SK-N-SH (cell line): Measurements from ENCODE around the gene DPY19L1. TPM values are rescaled to one million over a fixed set of nuclear protein-coding genes. Genes with fewer than 3 reads are reported as not detected.

Experiments
- CTCF ChIA-PET: fragments of 300-600, 350-600 bp; formaldehyde crosslinking; extraction: SDS; loops from one replicate; lab custom pipeline; 2021; lab: Yijun Ruan, JAX
- POLR2A ChIA-PET: fragments of 350-600 bp; sonication (Branson Sonifier 250); formaldehyde crosslinking; extraction: SDS; loops from one replicate; lab custom pipeline; 2020; ENCODE audit warnings: antibody characterized with exemption, inconsistent platforms; lab: Yijun Ruan, JAX
- DNase-seq: peaks from one replicate; pipeline ENCODE4 v3.0.0; 2012
- H2AFZ ChIP-seq: fragments of 200-600 bp; sonication (generic); 2 replicates; pipeline ENCODE4 v1.8.1; 2016; ENCODE audit warnings: antibody characterized with exemption, mild to moderate bottlenecking, low read depth
- H3F3A ChIP-seq: fragments of 200-600 bp; sonication (generic); replicated peaks from 2 replicates; pipeline ENCODE3; 2016; ENCODE audit warnings: antibody characterized with exemption, mild to moderate bottlenecking; ENCODE audit not compliant: insufficient read depth
- H3K27ac ChIP-seq, 2 experiments: fragments of 200-500 bp in 1 of 2; fragments of 200-600 bp in 1 of 2; sonication (Bioruptor generic) in 1 of 2; sonication (generic), shearing (Covaris generic) in 1 of 2; 2 replicates each; pipeline versions ENCODE4 v1.5.1 to v1.6.1; 2014 to 2016; ENCODE audit warnings: low read depth in 2 of 2, inconsistent platforms in 1 of 2, low read length in 1 of 2, mild to moderate bottlenecking in 1 of 2, mixed read lengths in 1 of 2
- H3K27me3 ChIP-seq: fragments of 200-600 bp; sonication (generic), shearing (Covaris generic); 2 replicates; pipeline ENCODE4 v1.6.1; 2016; ENCODE audit warnings: mixed run types; ENCODE audit not compliant: insufficient read depth
- H3K36me3 ChIP-seq, 2 experiments: fragments of 200-500 bp in 1 of 2; fragments of 200-600 bp in 1 of 2; sonication (Bioruptor generic) in 1 of 2; sonication (generic) in 1 of 2; replicated peaks in 1 of 2; 2 replicates each; pipeline versions ENCODE3 to v1.5.1; 2014 to 2016; ENCODE audit warnings: low read length in 1 of 2, mild to moderate bottlenecking in 1 of 2; ENCODE audit not compliant: insufficient read depth in 2 of 2, control insufficient read depth in 1 of 2
- H3K4me1 ChIP-seq, 2 experiments: fragments of 200-500 bp in 1 of 2; fragments of 200-600 bp in 1 of 2; sonication (Bioruptor generic) in 1 of 2; sonication (generic), shearing (Covaris generic) in 1 of 2; 2 replicates each; pipeline versions ENCODE4 v1.5.1 to v1.6.1; 2014 to 2016; ENCODE audit warnings: low read depth in 1 of 2, low read length in 1 of 2, mixed run types in 1 of 2; ENCODE audit not compliant: insufficient read depth in 2 of 2, control insufficient read depth in 1 of 2
- H3K4me2 ChIP-seq: fragments of 200-600 bp; sonication (generic), shearing (Covaris generic); 2 replicates; pipeline ENCODE4 v1.6.1; 2017; ENCODE audit warnings: mixed run types
- H3K4me3 ChIP-seq, 2 experiments: fragments of 200-500 bp in 1 of 2; fragments of 200-600 bp in 1 of 2; sonication (Bioruptor generic) in 1 of 2; sonication (generic), shearing (Covaris generic) in 1 of 2; 2 replicates each; pipeline versions ENCODE4 v1.5.1 to v1.8.1; 2014 to 2016; ENCODE audit warnings: low read depth in 2 of 2, inconsistent platforms in 1 of 2, low read length in 1 of 2, mild to moderate bottlenecking in 1 of 2, mixed read lengths in 1 of 2, moderate library complexity in 1 of 2
- H3K79me2 ChIP-seq: fragments of 200-600 bp; sonication (generic); 2 replicates; pipeline ENCODE4 v1.8.1; 2017; ENCODE audit warnings: mild to moderate bottlenecking; ENCODE audit not compliant: insufficient read depth
- H3K9ac ChIP-seq: fragments of 200-600 bp; sonication (generic); 2 replicates; pipeline ENCODE4 v1.6.1; 2017; ENCODE audit warnings: mixed run types
- H3K9me2 ChIP-seq: fragments of 200-600 bp; sonication (generic); 2 replicates; pipeline ENCODE4 v1.6.1; 2017; ENCODE audit warnings: mixed run types
- H3K9me3 ChIP-seq: fragments of 200-600 bp; sonication (generic); 2 replicates; pipeline ENCODE4 v1.6.1; 2017; ENCODE audit warnings: mixed run types, mild to moderate bottlenecking, moderate library complexity
- H4K20me1 ChIP-seq: fragments of 200-600 bp; sonication (generic); 2 replicates; pipeline ENCODE4 v1.6.1; 2017; ENCODE audit warnings: mild to moderate bottlenecking, mixed run types; ENCODE audit not compliant: insufficient read depth
- CHD2 ChIP-seq: fragments of 150-350 bp; IDR thresholded peaks from 2 replicates; pipeline ENCODE4 v1.6.1; 2018; ENCODE audit warnings: low read length; ENCODE audit not compliant: partially characterized antibody
- CTCF ChIP-seq: fragments of 200-600 bp; sonication (generic); IDR thresholded peaks from 2 replicates; pipeline ENCODE4 v1.6.1; 2017; ENCODE audit warnings: antibody characterized with exemption, mild to moderate bottlenecking, moderate library complexity
- FOSL2 ChIP-seq: IDR thresholded peaks from 2 replicates; pipeline ENCODE4 v1.4.0; 2012; ENCODE audit warnings: low read depth, mild to moderate bottlenecking, moderate library complexity, borderline replicate concordance
- FOXJ3 ChIP-seq: sonication (generic); formaldehyde crosslinking; IDR thresholded peaks from 2 replicates; pipeline ENCODE4 v1.5.1; 2020; ENCODE audit warnings: mild to moderate bottlenecking, missing genetic modification reagents
- GATA2 ChIP-seq: sonication (generic); formaldehyde crosslinking; IDR thresholded peaks from 2 replicates; pipeline ENCODE4 v1.5.0; 2020; ENCODE audit warnings: mild to moderate bottlenecking, missing genetic modification reagents
- NFIC ChIP-seq: IDR thresholded peaks from 2 replicates; pipeline ENCODE4 v1.4.0; 2012; ENCODE audit warnings: borderline replicate concordance
- POLR2AphosphoS5 ChIP-seq: IDR thresholded peaks from 2 replicates; pipeline ENCODE4 v1.6.1; 2012; ENCODE audit warnings: low read depth, low read length
- RAD21 ChIP-seq: IDR thresholded peaks from 2 replicates; pipeline ENCODE4 v1.6.1; 2012; ENCODE audit warnings: mild to moderate bottlenecking, low read length
- RCOR1 ChIP-seq: fragments of 150-350 bp; IDR thresholded peaks from 2 replicates; pipeline ENCODE4 v1.6.1; 2017; ENCODE audit warnings: antibody characterized with exemption, low read length
- RFX5 ChIP-seq: IDR thresholded peaks from 2 replicates; pipeline ENCODE4 v1.6.1; 2012; ENCODE audit warnings: mild to moderate bottlenecking, improper control_type of control experiment, low read length
- SIN3A ChIP-seq: IDR thresholded peaks from 2 replicates; pipeline ENCODE4 v1.6.1; 2012; ENCODE audit warnings: low read depth, mild to moderate bottlenecking, low read length, moderate library complexity, borderline replicate concordance
- TAF1 ChIP-seq: IDR thresholded peaks from 2 replicates; pipeline ENCODE4 v1.6.1; 2012; ENCODE audit warnings: low read depth, mild to moderate bottlenecking, low read length, moderate library complexity, borderline replicate concordance
- TEAD4 ChIP-seq: IDR thresholded peaks from 2 replicates; pipeline ENCODE4 v1.4.0; 2012; ENCODE audit warnings: mild to moderate bottlenecking, borderline replicate concordance; ENCODE audit not compliant: insufficient read depth
- ZBTB33 ChIP-seq: IDR thresholded peaks from 2 replicates; pipeline ENCODE4 v1.4.0; 2012; ENCODE audit warnings: low read depth, borderline replicate concordance
- WGBS: methylation state at CpG from one replicate; pipeline ENCODE4 v1.1.6; 2017; ENCODE audit warnings: low lambda C conversion rate; 5-methylcytosine and 5-hydroxymethylcytosine counted together
- polyA plus RNA-seq, 3 experiments: library from polyadenylated mRNA; depleted of rRNA; stranded (reverse); fragments of >200 nt; gene quantifications; 2 replicates each; pipeline ENCODE4 v1.2.3, GENCODE V29; 2012

The DPY19L1 gene
- polyA plus RNA-seq, 1 of the 3 experiments (the other 2 are of a cell fraction), result 27.7 TPM

- Histone ChIP-seq H3K27ac (no peak overlapping the region), H3K4me3 (no peak overlapping the region), H3K9me3 (no peaks in the 10 kb centered on the region), H2AFZ (no peak overlapping the region), H3K9ac (no peak overlapping the region), H3K4me1 (peaks cover 0 to 14% of the 10 kb centered on the region in 2 experiments; a peak in 3 of 4 replicates), H3K4me2 (no peak overlapping the region), H3K27me3 (no peaks in the 10 kb centered on the region), H3K79me2 (peaks cover 100% of the 10 kb centered on the region), H3F3A (peaks cover 5% of the 10 kb centered on the region), H4K20me1 (peaks cover 85% of the 10 kb centered on the region)
- WGBS, result 97% methylated on average over 2 of the region's 2 CpGs
- ChIA-PET POLR2A (no interaction called here), CTCF (no interaction called here)
- TF ChIP-seq RFX5 (no peak), TEAD4 (no peak), TAF1 (no peak), ZBTB33 (no peak), FOSL2 (no peak), CTCF (no peak), CHD2 (no peak), RCOR1 (no peak)
- TF ChIP-seq, all 33 proteins: peak for 0
- Histone ChIP-seq H3K9me2 (no peaks in the 10 kb centered on the region), H3K36me3 (no peaks in the 10 kb centered on the region)
- no peak for DNase-seq
Observed at GRCh38 chr7:35030848-35031247, 6.4 kb downstream of the DPY19L1 start.

DNA sequence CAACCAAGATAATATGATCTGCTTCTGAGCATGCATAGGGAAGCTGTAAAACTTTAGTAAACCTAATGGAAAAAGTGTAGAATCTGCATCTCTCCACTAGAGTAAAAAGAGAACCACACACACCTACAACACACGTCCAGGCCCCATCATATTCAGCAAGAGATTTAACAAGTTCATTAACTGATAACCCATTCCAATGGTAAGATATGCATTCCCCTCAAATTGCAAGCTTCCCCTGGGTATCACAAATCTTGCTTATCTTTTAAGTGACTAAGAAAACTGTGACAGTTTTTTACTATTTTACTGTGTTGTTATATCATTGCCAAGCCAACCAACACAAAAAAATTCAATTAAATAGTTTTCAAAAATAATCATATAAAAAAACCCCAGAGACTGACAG lies 8.0 kb downstream of the DPY19L1 start:
- Histone ChIP-seq H3K4me1 (peaks cover 9 to 10% of the 10 kb centered on the region in 2 experiments; a peak in 3 of 4 replicates), H3K4me3 (no peak overlapping the region), H3K9me3 (no peaks in the 10 kb centered on the region), H3K9me2 (no peaks in the 10 kb centered on the region), H4K20me1 (peaks cover 85% of the 10 kb centered on the region), H3K36me3 (no peaks in the 10 kb centered on the region), H3K27me3 (no peaks in the 10 kb centered on the region), H3K79me2 (peaks cover 100% of the 10 kb centered on the region), H2AFZ (no peak overlapping the region), H3F3A (no peaks in the 10 kb centered on the region), H3K27ac (no peak overlapping the region), H3K9ac (no peak overlapping the region), H3K4me2 (no peak overlapping the region)
- WGBS, result 83% methylated on average over 1 of the region's 1 CpG
- TF ChIP-seq POLR2AphosphoS5 (no peak), NFIC (no peak), GATA2 (CRISPR knock-in tag) (no peak), FOXJ3 (CRISPR knock-in tag) (no peak), SIN3A (no peak), RAD21 (no peak)
- CTCF ChIA-PET, result interaction anchor here (0.8 to 1.0 kb wide), 2 partner anchors 11 to 15 kb away, joined by 3 to 6 read pairs; no protein-coding TSS in a partner anchor
- POLR2A ChIA-PET, result no interaction called here
- no peak for DNase-seq
